ENCODE measurements around the gene DIABLO.

- TF ChIP-seq EP300 (IDR thresholded peaks at IDR 0.05; ENCODE audit: borderline replicate concordance): no peak
- TF ChIP-seq FOXM1 (IDR thresholded peaks at IDR 0.05; ENCODE audit: borderline replicate concordance, low read depth): no peak
- TF ChIP-seq YY1 (IDR thresholded peaks at IDR 0.05; ENCODE audit: low read depth): no peak
- no peak for TF ChIP-seq REST (IDR thresholded peaks at IDR 0.05; ENCODE audit: low read depth)
- no peak for TF ChIP-seq CREB1 (IDR thresholded peaks at IDR 0.05; ENCODE audit: low read depth)
- TF ChIP-seq RAD21 (IDR thresholded peaks at IDR 0.05; ENCODE audit: low read depth): no peak
- no peak for TF ChIP-seq TAF1 (IDR thresholded peaks at IDR 0.05; ENCODE audit: low read depth)
- no peak for TF ChIP-seq MAX (IDR thresholded peaks at IDR 0.05)
- no peak for TF ChIP-seq CEBPB (IDR thresholded peaks at IDR 0.05)
- TF ChIP-seq, protein P1, sequence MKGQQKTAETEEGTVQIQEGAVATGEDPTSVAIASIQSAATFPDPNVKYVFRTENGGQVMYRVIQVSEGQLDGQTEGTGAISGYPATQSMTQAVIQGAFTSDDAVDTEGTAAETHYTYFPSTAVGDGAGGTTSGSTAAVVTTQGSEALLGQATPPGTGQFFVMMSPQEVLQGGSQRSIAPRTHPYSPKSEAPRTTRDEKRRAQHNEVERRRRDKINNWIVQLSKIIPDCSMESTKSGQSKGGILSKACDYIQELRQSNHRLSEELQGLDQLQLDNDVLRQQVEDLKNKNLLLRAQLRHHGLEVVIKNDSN (IDR thresholded peaks at IDR 0.05): no peak
- no peak for TF ChIP-seq TCF12 (IDR thresholded peaks at IDR 0.05; ENCODE audit: low read depth)
- TF ChIP-seq NFIC (IDR thresholded peaks at IDR 0.05): no peak
- no peak for TF ChIP-seq ZBTB7A (IDR thresholded peaks at IDR 0.05; ENCODE audit: low read depth)
Observed at GRCh38 chr12:122185494-122186082, 40.3 kb downstream of the DIABLO start.
